ES-I3 (cell line): ENCODE results near the gene RIN1.
A peak's percentile ranks its signal among the peaks of the same experiment; 100 is the strongest.

Source experiments
- H3K36me3 ChIP-seq: 2 replicates; pipeline ENCODE4 v1.6.1; 2013; ENCODE audit warnings: mild to moderate bottlenecking, low read length, control low read depth, moderate library complexity; ENCODE audit not compliant: insufficient read depth
- H3K4me1 ChIP-seq: 2 replicates; pipeline ENCODE4 v1.6.1; 2013; ENCODE audit warnings: mild to moderate bottlenecking, control low read depth, low read length; ENCODE audit not compliant: insufficient read depth
- H3K9ac ChIP-seq: 2 replicates; pipeline ENCODE4 v1.6.1; 2013; ENCODE audit warnings: low read depth, mild to moderate bottlenecking, low read length, moderate library complexity
- H3K9me3 ChIP-seq: 2 replicates; pipeline ENCODE4 v1.6.1; 2013; ENCODE audit warnings: mild to moderate bottlenecking, low read length, moderate library complexity; ENCODE audit not compliant: control insufficient read depth, insufficient read depth

The RIN1 gene

DNA sequence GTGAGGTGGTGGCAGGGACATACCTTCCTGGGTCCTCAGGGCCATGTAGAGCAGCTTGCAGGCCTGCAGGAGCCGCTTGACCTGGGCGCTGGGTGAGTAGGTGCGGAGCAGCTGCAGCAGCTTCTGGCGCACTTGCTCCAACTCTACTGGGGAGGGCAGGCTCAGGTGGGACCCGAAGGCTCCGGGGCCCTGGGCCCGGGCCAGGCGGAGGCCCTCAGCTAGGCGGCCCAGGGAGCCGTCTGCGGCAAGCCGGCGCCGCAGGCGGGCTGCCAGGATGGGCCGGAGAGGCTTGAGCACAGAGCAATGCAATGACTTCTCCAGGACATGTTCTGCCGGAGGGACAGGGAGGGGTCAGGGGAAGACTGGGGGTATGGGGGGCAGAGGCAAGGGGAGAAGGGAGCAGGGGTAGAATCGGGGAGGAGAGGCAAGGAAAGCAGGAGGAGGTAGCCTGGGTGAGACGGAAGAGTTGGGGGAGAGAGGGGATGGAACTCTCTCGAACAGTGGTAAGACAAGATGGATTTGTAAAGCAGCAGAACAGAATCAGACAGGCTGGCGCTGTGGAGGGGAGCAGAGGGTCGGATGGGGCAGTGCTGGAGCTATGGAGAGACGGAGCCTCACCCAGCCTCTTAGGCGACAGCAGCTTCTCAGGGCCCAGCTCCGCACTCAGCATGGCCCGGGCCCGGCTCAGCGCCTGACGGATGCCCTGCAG, 2.2 kb downstream of the RIN1 start:
- Histone ChIP-seq H3K36me3 (no peaks in the 10 kb centered on the region), H3K9ac (no peak overlapping the region), H3K4me1 (no peaks in the 10 kb centered on the region; the same call in 1 of the 2 replicates), H3K9me3 (no peaks in the 10 kb centered on the region)

DNA sequence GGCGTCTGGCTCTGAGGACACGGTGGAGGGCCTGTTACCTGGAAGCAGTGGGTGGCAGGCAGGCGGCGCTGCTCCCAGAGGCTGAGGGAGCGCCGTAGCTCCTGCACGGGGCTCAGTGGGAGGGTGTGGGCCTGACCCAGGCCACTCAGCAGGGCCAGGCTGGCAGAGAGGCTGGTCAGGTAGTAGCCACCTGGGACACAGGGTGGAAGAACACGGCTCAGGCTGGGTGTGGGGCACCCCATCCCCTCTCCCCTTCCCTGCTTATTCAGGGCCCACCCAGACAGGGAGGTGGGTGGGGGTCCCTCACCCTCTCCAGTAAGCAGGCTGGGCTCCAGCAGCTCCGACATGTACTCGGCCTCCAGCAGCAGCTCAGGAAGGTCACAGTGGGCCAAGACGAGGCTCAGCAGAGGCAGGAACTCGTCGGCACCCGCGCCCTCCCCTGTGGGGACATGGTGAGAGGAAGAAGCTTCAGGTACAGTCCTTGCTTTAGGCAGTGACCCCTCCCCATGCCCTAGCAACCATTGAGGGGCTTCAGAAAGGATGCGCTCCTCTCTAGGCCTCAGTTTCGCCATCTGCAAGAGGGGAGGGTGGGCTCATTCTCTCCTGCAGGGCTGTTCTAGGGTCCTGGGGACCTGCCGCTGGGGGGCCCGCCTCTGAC, 2.9 kb downstream of the RIN1 start:
- H3K4me1 ChIP-seq: no peaks in the 10 kb centered on the region; the same call in 1 of the 2 replicates
- no peak overlapping the region for H3K9ac ChIP-seq
- no peaks in the 10 kb centered on the region for H3K9me3 ChIP-seq
- H3K36me3 ChIP-seq: no peaks in the 10 kb centered on the region

GRCh38 chr11:66332371-66333219, 3.6 kb downstream of the RIN1 start:
- Histone ChIP-seq H3K9me3 (no peaks in the 10 kb centered on the region), H3K9ac (no peak overlapping the region), H3K4me1 (peaks cover 6% of the 10 kb centered on the region; the same call in 1 of the 2 replicates), H3K36me3 (no peaks in the 10 kb centered on the region)

DNA sequence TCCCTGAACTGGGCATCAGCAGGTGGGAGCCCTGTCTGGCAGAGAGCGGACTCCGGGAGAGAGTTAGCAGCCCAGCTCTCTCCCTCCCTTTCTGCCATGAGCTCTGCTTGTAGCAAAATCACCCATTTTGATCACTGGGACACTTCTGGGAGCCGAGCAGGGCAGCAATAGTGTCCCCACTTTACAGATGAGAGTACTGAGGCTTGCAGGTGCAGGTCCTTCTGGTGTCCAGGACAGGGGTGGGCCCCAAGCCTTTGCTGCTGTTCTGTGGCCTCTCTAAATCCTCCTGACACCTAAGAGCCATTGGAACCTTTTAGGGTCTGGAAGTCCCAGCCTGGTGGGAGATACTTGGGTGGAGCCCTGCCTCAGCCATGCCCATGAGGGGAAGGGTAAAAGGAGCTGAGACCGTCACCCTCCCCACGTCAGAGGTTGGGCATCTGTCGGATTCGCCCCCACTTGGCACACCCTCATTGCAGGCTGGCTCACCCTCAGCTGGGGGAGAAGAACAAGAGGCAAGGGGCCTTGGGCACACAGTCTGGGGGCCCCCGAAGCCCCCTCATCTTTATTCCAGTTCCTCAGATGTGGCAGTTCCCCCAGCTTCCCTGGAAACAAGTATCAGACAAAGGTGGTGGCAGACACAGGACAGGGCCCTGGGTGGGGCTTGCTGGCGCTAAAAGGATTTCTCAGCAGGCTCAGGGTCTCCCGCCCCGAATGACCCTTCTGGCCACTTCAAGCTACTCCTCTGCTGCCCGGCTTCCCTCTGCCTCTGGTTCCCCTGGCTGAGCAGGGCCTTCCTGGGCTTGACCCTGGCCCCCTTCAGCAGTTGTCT, 4.5 kb downstream of the RIN1 start:
- H3K9ac ChIP-seq: no peak overlapping the region
- H3K4me1 ChIP-seq: peaks cover 7% of the 10 kb centered on the region; the same call in 1 of the 2 replicates
- no peaks in the 10 kb centered on the region for H3K36me3 ChIP-seq
- no peaks in the 10 kb centered on the region for H3K9me3 ChIP-seq

DNA sequence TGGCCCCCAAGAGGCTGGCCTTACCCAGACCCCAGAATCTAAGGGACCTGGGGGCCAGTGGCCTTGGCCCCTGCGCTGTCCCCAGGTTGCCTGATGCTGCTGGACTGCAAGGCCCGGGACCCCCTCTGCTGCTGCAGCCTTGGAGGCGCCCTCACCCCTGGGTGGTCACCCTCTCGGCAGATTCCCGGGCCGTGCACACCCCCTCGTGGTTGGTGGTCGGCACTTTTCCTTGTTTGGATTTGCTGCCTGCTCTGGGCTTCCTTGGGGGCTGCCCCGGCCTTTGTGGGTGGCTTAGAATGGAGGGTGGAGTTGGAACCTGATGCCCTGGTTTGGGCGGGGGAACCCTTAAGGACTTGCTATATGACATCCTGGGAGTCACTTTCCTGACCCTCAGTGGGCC, 5.3 kb downstream of the RIN1 start:
- H3K36me3 ChIP-seq: no peaks in the 10 kb centered on the region
- H3K9me3 ChIP-seq: no peaks in the 10 kb centered on the region
- H3K9ac ChIP-seq: no peak overlapping the region
- H3K4me1 ChIP-seq: peaks cover 13% of the 10 kb centered on the region; the same call in 1 of the 2 replicates

- no peak overlapping the region for H3K9ac ChIP-seq
Observed at GRCh38 chr11:66329165-66329673, 7.0 kb downstream of the RIN1 start.

DNA sequence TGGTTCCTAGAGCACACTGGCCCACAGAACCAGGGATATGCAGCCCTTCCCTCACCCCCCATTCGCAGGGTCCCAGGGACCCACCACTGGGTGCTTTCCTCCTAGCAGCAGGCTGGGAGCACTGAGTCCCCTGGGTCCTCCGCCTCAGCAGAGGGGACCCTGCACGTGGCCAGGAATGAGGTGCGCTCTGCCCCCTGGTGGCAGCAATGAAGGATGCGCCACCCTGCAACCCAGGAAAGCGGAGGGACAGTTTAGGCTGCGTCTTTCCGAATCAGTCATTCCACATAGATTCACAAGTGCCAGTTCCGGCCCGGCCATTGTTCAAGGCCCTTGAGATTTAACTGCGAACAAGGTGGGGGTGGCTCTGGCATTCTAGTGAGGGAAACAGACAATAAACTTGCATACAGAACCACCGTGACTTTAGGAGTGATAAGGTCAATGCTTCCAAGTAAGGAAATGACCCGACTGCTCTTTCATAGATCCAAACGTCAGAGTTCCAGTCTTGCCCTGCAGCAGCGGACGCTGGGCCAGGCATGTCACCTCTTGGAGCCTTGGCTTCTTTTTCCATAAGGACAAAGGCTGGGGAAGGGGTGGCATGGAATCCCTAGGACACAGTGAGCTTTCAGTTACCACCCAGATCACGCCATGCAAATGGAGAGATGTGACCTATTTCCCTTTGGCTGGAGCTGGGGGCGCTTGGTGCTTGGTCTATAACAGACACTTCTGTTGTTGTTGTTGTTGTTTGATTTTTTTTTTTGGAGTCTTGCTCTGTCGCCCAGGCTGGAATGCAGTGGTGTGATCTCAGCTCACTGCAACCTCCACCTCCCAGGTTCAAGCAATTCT, 7.7 kb downstream of the RIN1 start:
- Histone ChIP-seq H3K4me1 (peaks cover 30% of the 10 kb centered on the region), H3K36me3 (no peaks in the 10 kb centered on the region), H3K9me3 (no peaks in the 10 kb centered on the region), H3K9ac (peak overlapping the region; percentile 28)

More at GRCh38 chr11:66329165-66329673, 7.0 kb downstream of the RIN1 start:
- Histone ChIP-seq H3K9me3 (no peaks in the 10 kb centered on the region), H3K36me3 (no peaks in the 10 kb centered on the region), H3K4me1 (peaks cover 29% of the 10 kb centered on the region)

DNA sequence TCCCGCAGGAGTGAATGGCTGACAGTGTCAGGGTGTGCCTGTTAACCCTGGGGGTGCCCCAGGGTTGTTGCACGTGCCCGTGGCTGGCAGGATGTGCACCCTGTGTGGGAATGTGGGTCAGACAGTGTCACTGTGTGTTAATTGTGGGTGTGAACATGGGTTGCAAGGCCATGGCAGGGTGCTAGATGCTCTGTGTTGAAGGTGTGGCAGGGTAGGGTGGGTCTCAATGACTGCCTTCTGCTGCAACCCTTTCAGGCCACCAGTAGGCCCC, 8.3 kb downstream of the RIN1 start:
- Histone ChIP-seq H3K36me3 (no peaks in the 10 kb centered on the region), H3K9ac (no peak overlapping the region), H3K9me3 (no peaks in the 10 kb centered on the region), H3K4me1 (peaks cover 30% of the 10 kb centered on the region)

GRCh38 chr11:66327171-66328030, 8.8 kb downstream of the RIN1 start:
- Histone ChIP-seq H3K4me1 (peaks cover 30% of the 10 kb centered on the region), H3K36me3 (no peaks in the 10 kb centered on the region), H3K9ac (no peak overlapping the region), H3K9me3 (no peaks in the 10 kb centered on the region)

DNA sequence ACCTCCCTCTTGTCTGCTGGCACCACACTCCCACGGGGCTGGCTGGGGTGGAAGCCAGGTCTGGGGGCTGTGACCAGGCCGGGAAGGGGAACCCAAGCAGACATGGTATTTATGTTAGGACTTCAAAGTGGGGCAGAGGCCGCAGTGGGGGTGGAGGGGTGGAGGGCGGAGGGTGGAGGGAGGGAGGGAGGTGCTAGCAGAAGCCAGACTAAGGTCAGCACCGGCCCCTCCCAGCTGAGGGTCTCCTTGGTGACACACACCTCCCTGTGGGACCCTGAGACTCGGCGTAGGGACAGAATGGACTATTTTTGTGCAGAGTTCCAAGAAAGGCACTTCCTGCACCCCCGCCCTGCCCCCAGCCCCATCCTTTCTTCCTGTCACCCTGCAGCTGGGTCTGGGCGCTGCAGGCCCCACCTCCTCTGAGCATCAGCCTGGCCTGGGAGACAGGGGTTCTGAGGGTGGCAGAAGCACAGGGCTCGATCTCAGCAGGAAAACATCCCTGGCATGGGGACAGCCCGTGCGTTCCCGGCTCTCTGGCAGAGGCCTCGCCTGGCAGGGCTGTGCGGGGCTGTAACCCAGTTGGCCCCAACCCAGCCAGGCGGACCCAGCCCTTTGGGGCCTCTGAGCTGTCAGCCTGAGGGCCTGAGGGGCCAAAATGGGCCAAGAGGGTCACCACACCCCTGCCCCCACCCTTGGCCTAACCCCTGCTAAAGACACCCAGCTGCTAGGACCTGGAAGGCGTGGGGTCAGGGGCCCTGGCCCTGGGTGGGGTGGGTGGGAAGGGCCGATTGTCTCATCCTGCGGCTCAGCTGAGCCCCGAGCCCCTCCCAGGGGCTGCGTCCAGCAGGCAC, 9.7 kb downstream of the RIN1 start:
- Histone ChIP-seq H3K9ac (no peak overlapping the region), H3K9me3 (no peaks in the 10 kb centered on the region), H3K4me1 (peaks cover 30% of the 10 kb centered on the region), H3K36me3 (no peaks in the 10 kb centered on the region)

- Histone ChIP-seq H3K36me3 (no peaks in the 10 kb centered on the region), H3K9ac (no peak overlapping the region), H3K4me1 (peaks cover 30% of the 10 kb centered on the region), H3K9me3 (no peaks in the 10 kb centered on the region)
Observed at GRCh38 chr11:66325263-66325671, 11.0 kb downstream of the RIN1 start.

- no peaks in the 10 kb centered on the region for H3K9me3 ChIP-seq
- no peaks in the 10 kb centered on the region for H3K36me3 ChIP-seq
- H3K9ac ChIP-seq: no peak overlapping the region
- H3K4me1 ChIP-seq: peaks cover 30% of the 10 kb centered on the region
Observed at GRCh38 chr11:66324664-66325063, 11.6 kb downstream of the RIN1 start.
